ENCODE data around the gene PPP1R2. TPM values are rescaled to one million over a fixed set of nuclear protein-coding genes. Genes with fewer than 3 reads are reported as not detected.
A peak's percentile ranks its signal among the peaks of the same experiment; 100 is the strongest.

PPP1R2 gene
- total RNA-seq (2011; cell fraction: chromatin; rRNA removed; ENCODE audit: low replicate concordance), result 24.1 and 28.1 TPM in 2 replicates
- 30.3 and 30.7 TPM in 2 replicates for total RNA-seq (2011; cell fraction: nucleolus; rRNA removed)
- total RNA-seq (2011; cell fraction: nucleoplasm; rRNA removed), result 19.5 and 31.0 TPM in 2 replicates
- 115 and 196 TPM in 2 replicates for total RNA-seq (2014; rRNA removed)
- 42.4 and 43.6 TPM in 2 replicates for total RNA-seq (2014; rRNA removed; fragmentation: Illumina TruSeq; extraction: Trizol)
- 38.0 and 51.0 TPM in 2 replicates for total RNA-seq (2015; rRNA removed; fragmentation: Illumina TruSeq; extraction: Trizol)
- total RNA-seq (2021), result 40.3 and 43.1 TPM in 2 replicates
- 29.9 and 46.0 TPM in 2 replicates for polyA plus RNA-seq (2011; rRNA removed)
- 13.0 and 36.8 TPM in 2 replicates for polyA plus RNA-seq (2011; cell fraction: cytosol; rRNA removed)
- 22.0 and 35.1 TPM in 2 replicates for polyA plus RNA-seq (2011; cell fraction: nucleus; rRNA removed)
- polyA plus RNA-seq (2012), result 19.6 and 48.2 TPM in 2 replicates
- polyA plus RNA-seq (2014; fragmentation: Illumina TruSeq; extraction: Trizol), result 27.1 and 33.6 TPM in 2 replicates
- 10 to 100 TPM in 1 of 2 experiments, 1 to 10 TPM in 1; 9.4 to 10.5 TPM for polyA plus RNA-seq (2014; fragmentation: Nextera tagmentation; extraction: Ambion mirVana)
- polyA plus RNA-seq (2014; rRNA removed), result 18.7 and 19.9 TPM in 2 replicates
- 65.6 and 72.0 TPM in 2 replicates for polyA minus RNA-seq (2011; rRNA and poly(A)+ RNA removed)
- polyA minus RNA-seq (2011; cell fraction: cytosol; rRNA and poly(A)+ RNA removed), result 34.6 and 47.6 TPM in 2 replicates
- polyA minus RNA-seq (2011; cell fraction: nucleus; rRNA and poly(A)+ RNA removed), result 29.4 and 35.7 TPM in 2 replicates
- Bru-seq, nascent RNA, result percentile 82 among the genes with signal in this experiment
- BruChase-seq, experiment 1, labeled RNA remaining after a 2-hour chase, result percentile 84 among the genes with signal in this experiment
- BruChase-seq, experiment 2, labeled RNA remaining after a 6-hour chase, result percentile 84 among the genes with signal in this experiment
- long read RNA-seq, experiment 1, transcript PPP1R2-206 (6 exons, 3,450 nt), result major isoform, 213 of 235 reads
- long read RNA-seq, experiment 1, partial matches to known transcripts, result 5 of 235 reads
- long read RNA-seq, experiment 1, other reads (novel, unspliced or antisense), result 15 of 235 reads
- long read RNA-seq, experiment 2, partial matches to known transcripts, result 0 of 17 reads
- long read RNA-seq, experiment 2, other reads (novel, unspliced or antisense), result 14 of 17 reads
- long read RNA-seq, experiment 3, transcript PPP1R2-206 (6 exons, 3,450 nt), result major isoform, 45 of 57 reads
- long read RNA-seq, experiment 3, partial matches to known transcripts, result 9 of 57 reads
- long read RNA-seq, experiment 3, other reads (novel, unspliced or antisense), result 3 of 57 reads

- DNase-seq (ENCODE audit: extremely low read depth in 1 of 4, low spot score in 3 of 4) (peak; percentile 94 to 99 (median 97)), ATAC-seq (peak; percentile 93), FAIRE-seq (peak; percentile 81)
- under 1% methylated on average over 59 of the region's 95 CpGs for WGBS (ENCODE audit: insufficient coverage, low coverage, missing lambda C conversion rate)
- peak within 1 kb of the TSS; percentile 95 for H3K4me2 ChIP-seq (ENCODE audit: insufficient read depth, low read length)
- peaks cover 51% of the 10 kb centered on the region for H3K79me2 ChIP-seq (ENCODE audit: control insufficient read depth, insufficient read depth, low read length)
- no TSS peak for BruUV-seq (replicated peaks)
- peak within 1 kb of the TSS; percentile 86 for H3K27ac ChIP-seq (ENCODE audit: extremely low read depth, low read depth, low read length)
- no peaks in the 10 kb centered on the region for H3K9me3 ChIP-seq (replicated peaks; ENCODE audit: control insufficient read depth, insufficient read depth, low read depth, low read length)
- H2AFZ ChIP-seq (ENCODE audit: low read depth, low read length), result peak within 1 kb of the TSS; percentile 99
- ChIA-PET POLR2A (interaction anchor here (0.7 to 3.0 kb wide), 18 partner anchors 8 to 870 kb away, joined by 3 to 22 read pairs (median 4); partner anchors contain the start of gene XXYLT1), CTCF (ENCODE audit: low intra/inter-chr PET ratio) (interaction anchor here (0.8 kb wide), 1 partner anchor 852 kb away, joined by 4 read pairs; no protein-coding TSS in a partner anchor)
- H3K9me1 ChIP-seq (ENCODE audit: control insufficient read depth, insufficient read depth, low read length), result peaks cover 4% of the 10 kb centered on the region
- intact Hi-C loops (cut with micrococcal nuclease), result loop anchor here (5.0 to 10.0 kb wide), 2 partner anchors 172 to 271 kb away; partner anchors contain the start of gene XXYLT1
- H3K9ac ChIP-seq (ENCODE audit: insufficient read depth in 1 of 2, low read depth in 2 of 2, low read length in 2 of 2), result peak within 1 kb of the TSS; percentile 89 to 97
- peaks cover 15% of the 10 kb centered on the region for H4K20me1 ChIP-seq (replicated peaks; ENCODE audit: control insufficient read depth, insufficient read depth, low read length)
- H3K4me3 ChIP-seq, result peak within 1 kb of the TSS; percentile 62
- peaks cover 17 to 30% of the 10 kb centered on the region in 2 experiments for H3K4me1 ChIP-seq (replicated peaks in 1 of 2; ENCODE audit: control insufficient read depth in 2 of 2, insufficient read depth in 2 of 2, low read length in 2 of 2)
- no peaks in the 10 kb centered on the region for H3K27me3 ChIP-seq (ENCODE audit: control insufficient read depth in 2 of 2, insufficient read depth in 2 of 2, low read length in 2 of 2)
- in situ Hi-C loops (cut with MboI), result no loop called here
- H3K36me3 ChIP-seq (ENCODE audit: control insufficient read depth, insufficient read depth, low read length), result no peaks in the 10 kb centered on the region
- TF ChIP-seq POLR2AphosphoS5 (IDR thresholded peaks at IDR 0.05; ENCODE audit: control insufficient read depth, insufficient read depth, low read depth, low read length) (peak; percentile 92), MCM7 (IDR thresholded peaks at IDR 0.05) (no peak), NFIX (CRISPR knock-in tag; IDR thresholded peaks at IDR 0.05; ENCODE audit: low read depth) (no peak), UBTF (IDR thresholded peaks at IDR 0.05; ENCODE audit: borderline replicate concordance in 1 of 2, low read depth in 2 of 2, low read length in 2 of 2) (0 out of 4 replicates have a peak, but pooled peaks of 1 of the 2 experiments have one; percentile 54), AFF4 (CRISPR knock-in tag; IDR thresholded peaks at IDR 0.05) (peak; percentile 83), FOXJ2 (tag; IDR thresholded peaks at IDR 0.05) (0 out of 2 replicates have a peak, but pooled peaks have one; percentile 21)
- TF ChIP-seq, protein P1, sequence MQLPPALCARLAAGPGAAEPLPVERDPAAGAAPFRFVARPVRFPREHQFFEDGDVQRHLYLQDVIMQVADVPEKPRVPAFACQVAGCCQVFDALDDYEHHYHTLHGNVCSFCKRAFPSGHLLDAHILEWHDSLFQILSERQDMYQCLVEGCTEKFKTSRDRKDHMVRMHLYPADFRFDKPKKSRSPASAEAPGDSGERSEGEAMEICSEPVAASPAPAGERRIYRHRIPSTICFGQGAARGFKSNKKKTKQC (CRISPR knock-in tag; IDR thresholded peaks at IDR 0.05), result peak; percentile 71
Measured at GRCh38 chr3:195542698-195543499, at the start of gene PPP1R2. Gene PPP1R2, minus strand, starts transcription at chr3:195543325. Its CDS starts 300 bp downstream, at chr3:195543025.

All from K562 (cell line).